H9 (cell line): ENCODE results near the gene WWC2. TPM values are rescaled to one million over a fixed set of nuclear protein-coding genes. Genes with fewer than 3 reads are reported as not detected.
A peak's percentile ranks its signal among the peaks of the same experiment; 100 is the strongest.

Experiments
- DNase-seq: peaks from one replicate; pipeline ENCODE4 v3.0.0-alpha.2; 2017
- H2AFZ ChIP-seq: one replicate; pipeline ENCODE4 v1.6.1; 2013; ENCODE audit warnings: mild to moderate bottlenecking, low read length, control low read depth, moderate library complexity
- H2AK5ac ChIP-seq: 2 replicates; pipeline ENCODE4 v1.6.1; 2013; ENCODE audit warnings: low read length, control low read depth, mixed read lengths; ENCODE audit not compliant: insufficient read length
- H2BK120ac ChIP-seq: one replicate; pipeline ENCODE4 v1.6.1; 2013; ENCODE audit warnings: low read depth, mild to moderate bottlenecking, low read length, control low read depth, inconsistent platforms; ENCODE audit not compliant: poor library complexity, severe bottlenecking
- H2BK12ac ChIP-seq: 2 replicates; pipeline ENCODE4 v1.6.1; 2013; ENCODE audit warnings: low read length, control low read depth, mixed read lengths, low read depth; ENCODE audit not compliant: insufficient read length
- H2BK15ac ChIP-seq: 2 replicates; pipeline ENCODE4 v1.6.1; 2013; ENCODE audit warnings: low read depth, low read length, control low read depth
- H2BK20ac ChIP-seq: one replicate; pipeline ENCODE4 v1.6.1; 2013; ENCODE audit warnings: low read depth, mild to moderate bottlenecking, low read length, control low read depth, inconsistent platforms; ENCODE audit not compliant: poor library complexity, severe bottlenecking
- H2BK5ac ChIP-seq: 2 replicates; pipeline ENCODE4 v1.6.1; 2013; ENCODE audit warnings: low read length, control low read depth, mixed read lengths; ENCODE audit not compliant: insufficient read length
- H3K14ac ChIP-seq: 2 replicates; pipeline ENCODE4 v1.6.1; 2013; ENCODE audit warnings: low read length, control low read depth; ENCODE audit not compliant: insufficient read depth
- H3K18ac ChIP-seq: 2 replicates; pipeline ENCODE4 v1.6.1; 2013; ENCODE audit warnings: low read depth, mild to moderate bottlenecking, mixed read lengths, low read length, control low read depth; ENCODE audit not compliant: insufficient read length
- H3K23ac ChIP-seq: 2 replicates; pipeline ENCODE4 v1.6.1; 2013; ENCODE audit warnings: low read length, control low read depth, mixed read lengths, low read depth; ENCODE audit not compliant: insufficient read length
- H3K23me2 ChIP-seq: 2 replicates; pipeline ENCODE4 v1.6.1; 2013; ENCODE audit warnings: low read depth, mild to moderate bottlenecking, mixed read lengths, low read length, control low read depth; ENCODE audit not compliant: insufficient read length, poor library complexity, severe bottlenecking
- H3K27ac ChIP-seq: 2 replicates; pipeline ENCODE4 v1.5.1; 2013; ENCODE audit warnings: low read length, control low read depth, mixed read lengths, low read depth; ENCODE audit not compliant: insufficient read length
- H3K27me3 ChIP-seq: 2 replicates; pipeline ENCODE4 v1.6.1; 2013; ENCODE audit warnings: low read length, control low read depth, inconsistent platforms; ENCODE audit not compliant: insufficient read depth
- H3K4ac ChIP-seq: 2 replicates; pipeline ENCODE4 v1.6.1; 2013; ENCODE audit warnings: low read depth, mild to moderate bottlenecking, control low read depth, inconsistent platforms, low read length, moderate library complexity
- H3K4me1 ChIP-seq: 2 replicates; pipeline ENCODE4 v1.6.1; 2013; ENCODE audit warnings: low read length, control low read depth, inconsistent platforms; ENCODE audit not compliant: insufficient read depth
- H3K4me2 ChIP-seq: 2 replicates; pipeline ENCODE4 v1.6.1; 2013; ENCODE audit warnings: low read length, control low read depth, mixed read lengths; ENCODE audit not compliant: insufficient read length, insufficient read depth
- H3K56ac ChIP-seq: 2 replicates; pipeline ENCODE4 v1.6.1; 2013; ENCODE audit warnings: low read depth, mild to moderate bottlenecking, mixed read lengths, low read length, control low read depth; ENCODE audit not compliant: insufficient read length
- H3K79me1 ChIP-seq: 2 replicates; pipeline ENCODE4 v1.6.1; 2013; ENCODE audit warnings: low read depth, mild to moderate bottlenecking, moderate library complexity, low read length, control low read depth, inconsistent platforms; ENCODE audit not compliant: insufficient read depth, poor library complexity, severe bottlenecking
- H3K79me2 ChIP-seq: 2 replicates; pipeline ENCODE4 v1.6.1; 2013; ENCODE audit warnings: low read length, control low read depth, inconsistent platforms; ENCODE audit not compliant: insufficient read depth
- H3K9ac ChIP-seq: 2 replicates; pipeline ENCODE4 v1.6.1; 2013; ENCODE audit warnings: low read length, control low read depth, mixed read lengths; ENCODE audit not compliant: insufficient read length; ENCODE audit errors: extremely low read depth
- H3K9me3 ChIP-seq: one replicate; pipeline ENCODE4 v1.6.1; 2013; ENCODE audit warnings: low read depth, low read length, inconsistent platforms; ENCODE audit not compliant: control insufficient read depth
- H3T11ph ChIP-seq: one replicate; pipeline ENCODE4 v1.6.1; 2013; ENCODE audit warnings: mild to moderate bottlenecking, low read length, control low read depth, inconsistent platforms
- H4K20me1 ChIP-seq: one replicate; pipeline ENCODE4 v1.6.1; 2013; ENCODE audit not compliant: control insufficient read depth, insufficient read length, insufficient read depth
- H4K5ac ChIP-seq: 2 replicates; pipeline ENCODE4 v1.6.1; 2013; ENCODE audit warnings: low read depth, mild to moderate bottlenecking, mixed read lengths, low read length, control low read depth; ENCODE audit not compliant: insufficient read length
- H4K8ac ChIP-seq: replicated peaks from 2 replicates; pipeline ENCODE4 v1.6.1; 2013; ENCODE audit warnings: low read length, control low read depth, mixed read lengths, low read depth; ENCODE audit not compliant: insufficient read length
- H4K91ac ChIP-seq: 2 replicates; pipeline ENCODE4 v1.6.1; 2013; ENCODE audit warnings: low read depth, mild to moderate bottlenecking, moderate library complexity, mixed read lengths, low read length, control low read depth; ENCODE audit not compliant: insufficient read length
- H3K27ac Mint-ChIP-seq, 3 experiments: 2 replicates in 2 of 3; 3 replicates in 1 of 3; pipeline ENCODE4 v1.8.0; 2020 to 2021; ENCODE audit warnings: mixed read lengths in 3 of 3, mild to moderate bottlenecking in 1 of 3, moderate library complexity in 1 of 3
- H3K27me3 Mint-ChIP-seq: 2 replicates; pipeline ENCODE4 v1.8.0; 2021; ENCODE audit warnings: low read depth, mild to moderate bottlenecking, moderate library complexity, mixed read lengths
- H3K36me3 Mint-ChIP-seq, 3 experiments: 2 replicates in 2 of 3; 3 replicates in 1 of 3; pipeline ENCODE4 v1.8.0; 2020 to 2021; ENCODE audit warnings: low read depth in 3 of 3, mixed read lengths in 3 of 3; ENCODE audit not compliant: insufficient read depth in 1 of 3
- H3K4me1 Mint-ChIP-seq, 2 experiments: 2 replicates each; pipeline ENCODE4 v1.8.0; 2020; ENCODE audit warnings: mixed read lengths in 2 of 2
- H3K4me3 Mint-ChIP-seq, 2 experiments: 2 replicates in 1 of 2; 3 replicates in 1 of 2; pipeline ENCODE4 v1.8.0; 2020 to 2021; ENCODE audit warnings: mild to moderate bottlenecking in 2 of 2, mixed read lengths in 2 of 2, moderate library complexity in 1 of 2
- H3K9me3 Mint-ChIP-seq, 2 experiments: 2 replicates in 1 of 2; 3 replicates in 1 of 2; pipeline ENCODE4 v1.8.0; 2020; ENCODE audit warnings: mild to moderate bottlenecking in 2 of 2, mixed read lengths in 2 of 2, moderate library complexity in 1 of 2
- WGBS: extraction: QIAGEN DNeasy Blood & Tissue Kit; methylation state at CpG from one replicate; pipeline ENCODE4 v1.1.7; 2013; ENCODE audit warnings: missing lambda C conversion rate, low lambda C conversion rate, mixed read lengths; ENCODE audit not compliant: insufficient read length; ENCODE audit errors: extremely low coverage; 5-methylcytosine and 5-hydroxymethylcytosine counted together
- total RNA-seq: library from RNA; stranded (reverse); gene quantifications from 2 replicates; pipeline ENCODE4 v1.2.1, GENCODE V29; 2021
- TF ChIP-seq, protein P1 (sequence below): fragments of 200-600 bp; sonication (generic); conservative IDR thresholded peaks from 3 replicates; pipeline ENCODE4 v1.8.0; 2021; ENCODE audit warnings: antibody characterized with exemption, mild to moderate bottlenecking

WWC2 gene
- total RNA-seq, 1 experiment from 2014 or later, result 106 TPM

DNA sequence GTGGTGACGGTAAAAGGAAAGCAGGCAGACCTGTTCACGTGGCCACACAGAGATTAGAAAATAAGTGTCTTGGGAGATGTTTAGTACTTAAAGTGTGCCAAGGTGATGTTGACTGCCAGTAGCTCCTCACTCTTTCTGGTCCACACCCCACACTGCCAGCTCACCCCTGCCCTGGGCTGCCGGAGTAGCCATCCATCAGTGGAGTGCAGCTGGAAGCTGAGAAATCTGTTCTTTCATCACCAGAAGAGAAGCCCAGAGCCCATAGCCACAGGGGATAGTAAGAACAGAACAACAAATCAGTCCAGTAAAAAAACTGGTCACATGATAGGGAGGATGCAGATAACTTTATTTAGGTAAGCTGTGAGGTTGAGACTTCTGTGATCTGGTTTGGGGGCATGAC is 64.1 kb downstream of the WWC2 start:
- H3K27me3 ChIP-seq, result no peaks in the 10 kb centered on the region
- H3K27ac ChIP-seq, result no peak overlapping the region
- no peak overlapping the region for H3K4ac ChIP-seq
- no peaks in the 10 kb centered on the region for H3K9me3 Mint-ChIP-seq
- peaks cover 35 to 37% of the 10 kb centered on the region in 2 experiments for H3K4me1 Mint-ChIP-seq
- peak overlapping the region; percentile 5 to 46 (median 14); a peak in 3 of 7 replicates for H3K27ac Mint-ChIP-seq
- no peak overlapping the region for H2BK20ac ChIP-seq
- no peak overlapping the region for H3K23ac ChIP-seq
- H2BK5ac ChIP-seq, result no peak overlapping the region
- no peak overlapping the region for H3K56ac ChIP-seq
- no peak overlapping the region for H3T11ph ChIP-seq
- no peak overlapping the region for H4K5ac ChIP-seq
- peaks cover 46% of the 10 kb centered on the region; the same call in 1 of the 2 replicates for H3K79me2 ChIP-seq
- no peak overlapping the region for H2AK5ac ChIP-seq
- H3K27me3 Mint-ChIP-seq, result no peaks in the 10 kb centered on the region
- no peak for DNase-seq
- H3K4me3 Mint-ChIP-seq, result no peak overlapping the region
- H4K20me1 ChIP-seq, result no peaks in the 10 kb centered on the region
- no peak overlapping the region for H3K4me2 ChIP-seq
- H3K9ac ChIP-seq, result no peak overlapping the region
- no peak overlapping the region for H2BK12ac ChIP-seq
- no peak overlapping the region for H2BK120ac ChIP-seq
- no peaks in the 10 kb centered on the region for H3K79me1 ChIP-seq
- no peak overlapping the region for H3K18ac ChIP-seq
- peaks cover 11% of the 10 kb centered on the region; the same call in 1 of the 2 replicates for H3K4me1 ChIP-seq
- no peak overlapping the region for H4K8ac ChIP-seq
- no peak overlapping the region for H2AFZ ChIP-seq
- no CpG with 5 or more reads among the region's 3 CpGs for WGBS
- no peak overlapping the region for H3K14ac ChIP-seq
- H3K9me3 ChIP-seq, result no peaks in the 10 kb centered on the region
- TF ChIP-seq, protein P1, sequence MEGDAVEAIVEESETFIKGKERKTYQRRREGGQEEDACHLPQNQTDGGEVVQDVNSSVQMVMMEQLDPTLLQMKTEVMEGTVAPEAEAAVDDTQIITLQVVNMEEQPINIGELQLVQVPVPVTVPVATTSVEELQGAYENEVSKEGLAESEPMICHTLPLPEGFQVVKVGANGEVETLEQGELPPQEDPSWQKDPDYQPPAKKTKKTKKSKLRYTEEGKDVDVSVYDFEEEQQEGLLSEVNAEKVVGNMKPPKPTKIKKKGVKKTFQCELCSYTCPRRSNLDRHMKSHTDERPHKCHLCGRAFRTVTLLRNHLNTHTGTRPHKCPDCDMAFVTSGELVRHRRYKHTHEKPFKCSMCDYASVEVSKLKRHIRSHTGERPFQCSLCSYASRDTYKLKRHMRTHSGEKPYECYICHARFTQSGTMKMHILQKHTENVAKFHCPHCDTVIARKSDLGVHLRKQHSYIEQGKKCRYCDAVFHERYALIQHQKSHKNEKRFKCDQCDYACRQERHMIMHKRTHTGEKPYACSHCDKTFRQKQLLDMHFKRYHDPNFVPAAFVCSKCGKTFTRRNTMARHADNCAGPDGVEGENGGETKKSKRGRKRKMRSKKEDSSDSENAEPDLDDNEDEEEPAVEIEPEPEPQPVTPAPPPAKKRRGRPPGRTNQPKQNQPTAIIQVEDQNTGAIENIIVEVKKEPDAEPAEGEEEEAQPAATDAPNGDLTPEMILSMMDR, result no peak
- H4K91ac ChIP-seq, result no peak overlapping the region
- H3K36me3 Mint-ChIP-seq, result peaks cover 0 to 5% (median 0%) of the 10 kb centered on the region in 3 experiments; a peak in 3 of 7 replicates
- no peak overlapping the region for H2BK15ac ChIP-seq
- no peaks in the 10 kb centered on the region for H3K23me2 ChIP-seq
